GM12878 (cell line): ENCODE measurements around the gene DIAPH3. TPM values are rescaled to one million over a fixed set of nuclear protein-coding genes. Genes with fewer than 3 reads are reported as not detected.

ENCODE experiments used
- ATAC-seq: fragments of 200-7000 bp; cut with Tn5 transposase; 3 replicates; pipeline ENCODE4 v1.9.1; 2020; ENCODE audit warnings: mild to moderate bottlenecking, moderate library complexity
- BruUV-seq: library from RNA; stranded (reverse); fragments of 400-500 nt; replicated peaks from 2 replicates; lab custom pipeline; 2021; lab: Mats Ljungman, UMichigan
- CTCF ChIA-PET: fragments of 300-600 bp; sonication (Branson Sonifier 250); formaldehyde crosslinking; extraction: SDS; loops from one replicate; lab custom pipeline; 2021; ENCODE audit warnings: inconsistent platforms; lab: Yijun Ruan, JAX
- POLR2A ChIA-PET: fragments of 350-600 bp; formaldehyde crosslinking; extraction: SDS; loops from one replicate; lab custom pipeline; 2021; ENCODE audit warnings: inconsistent platforms; lab: Charles Lee
- RAD21 ChIA-PET: fragments of 300-600 bp; sonication (Branson Sonifier 250); formaldehyde crosslinking; loops from one replicate; lab custom pipeline; 2023; ENCODE audit warnings: antibody characterized with exemption; ENCODE audit not compliant: unreplicated experiment; lab: Charles Lee
- SMC1A ChIA-PET: fragments of 300-600 bp; sonication (Branson Sonifier 250); formaldehyde crosslinking; loops from one replicate; lab custom pipeline; 2023; ENCODE audit not compliant: unreplicated experiment, uncharacterized antibody; lab: Charles Lee
- DNase-seq: peaks from one replicate; pipeline ENCODE4 v3.0.0-alpha.2; 2011; ENCODE audit warnings: low read depth, low spot score
- FAIRE-seq: peaks from 3 replicates; lab custom pipeline; 2011; peaks lifted over from hg19 to GRCh38; lab: Jason Lieb, UNC
- H2AFZ ChIP-seq: 2 replicates; pipeline ENCODE4 v1.6.0; 2011; ENCODE audit warnings: low read depth, low read length, control low read depth; ENCODE audit not compliant: control insufficient read depth
- H3K27ac ChIP-seq: 2 replicates; pipeline ENCODE4 v1.5.1; 2011; ENCODE audit warnings: control low read depth; ENCODE audit not compliant: control insufficient read depth, insufficient read depth
- H3K27me3 ChIP-seq, 2 experiments: replicated peaks in 1 of 2; 2 replicates each; pipeline versions ENCODE4 v1.6.0 to v1.6.1; 2011; ENCODE audit warnings: low read length in 1 of 2; ENCODE audit not compliant: control insufficient read depth in 2 of 2, insufficient read depth in 2 of 2
- H3K36me3 ChIP-seq, 2 experiments: 2 replicates each; pipeline ENCODE4 v1.5.1; 2011; ENCODE audit warnings: low read length in 1 of 2; ENCODE audit not compliant: control insufficient read depth in 2 of 2, insufficient read depth in 2 of 2
- H3K4me1 ChIP-seq: 2 replicates; pipeline ENCODE4 v1.6.1; 2011; ENCODE audit warnings: mild to moderate bottlenecking, low read length, moderate library complexity, mixed read lengths; ENCODE audit not compliant: control insufficient read depth, insufficient read depth
- H3K4me2 ChIP-seq: 2 replicates; pipeline ENCODE4 v1.6.0; 2011; ENCODE audit warnings: control low read depth; ENCODE audit not compliant: control insufficient read depth, insufficient read depth
- H3K4me3 ChIP-seq: fragments of 200-600 bp; sonication (generic); 2 replicates; pipeline ENCODE4 v1.5.1; 2016
- H3K79me2 ChIP-seq: 2 replicates; pipeline ENCODE4 v1.6.0; 2011; ENCODE audit warnings: low read length; ENCODE audit not compliant: control insufficient read depth, insufficient read depth
- H3K9ac ChIP-seq: 2 replicates; pipeline ENCODE4 v1.8.0; 2011; ENCODE audit warnings: low read length, control low read depth, mixed read lengths; ENCODE audit not compliant: control insufficient read depth, insufficient read depth
- H3K9me3 ChIP-seq: replicated peaks from 3 replicates; pipeline ENCODE4 v1.5.1; 2011; ENCODE audit warnings: mild to moderate bottlenecking, low read length; ENCODE audit not compliant: control insufficient read depth, insufficient read depth
- H4K20me1 ChIP-seq: 2 replicates; pipeline ENCODE4 v1.6.0; 2011; ENCODE audit not compliant: control insufficient read depth, insufficient read depth
- BRCA1 ChIP-seq: IDR thresholded peaks from 2 replicates; pipeline ENCODE4 v1.6.1; 2011; ENCODE audit warnings: low read depth, low read length, improper control_type of control experiment
- CREM ChIP-seq: IDR thresholded peaks from 2 replicates; pipeline ENCODE4 v1.6.1; 2014; ENCODE audit warnings: antibody characterized with exemption, low read depth
- IRF5 ChIP-seq: fragments of 450-650 bp; IDR thresholded peaks from 2 replicates; pipeline ENCODE4 v1.6.1; 2017; ENCODE audit warnings: borderline replicate concordance
- POU2F2 ChIP-seq: IDR thresholded peaks from 3 replicates; pipeline ENCODE4 v1.6.1; 2011; ENCODE audit warnings: low read depth, mild to moderate bottlenecking, low read length, borderline replicate concordance
- RAD21 ChIP-seq: IDR thresholded peaks from 2 replicates; pipeline ENCODE4 v1.6.1; 2011; ENCODE audit warnings: mild to moderate bottlenecking, low read depth, low read length, moderate library complexity; ENCODE audit not compliant: insufficient read depth
- RBBP5 ChIP-seq: fragments of 200-600 bp; sonication (generic); conservative IDR thresholded peaks from 2 replicates; pipeline ENCODE4 v1.6.1; 2016
- RELB ChIP-seq: fragments of 450-650 bp; IDR thresholded peaks from 2 replicates; pipeline ENCODE4 v1.6.1; 2017; ENCODE audit warnings: low read depth, mild to moderate bottlenecking, moderate library complexity
- TAF1 ChIP-seq: IDR thresholded peaks from 2 replicates; pipeline ENCODE4 v1.6.1; 2011; ENCODE audit warnings: mild to moderate bottlenecking, low read depth, low read length, borderline replicate concordance
- TBL1XR1 ChIP-seq: IDR thresholded peaks from 2 replicates; pipeline ENCODE4 v1.6.1; 2012; ENCODE audit warnings: low read depth, low read length, improper control_type of control experiment
- USF1 ChIP-seq: IDR thresholded peaks from 2 replicates; pipeline ENCODE4 v1.6.1; 2011; ENCODE audit warnings: borderline replicate concordance, low read depth, mild to moderate bottlenecking, moderate library complexity, mixed read lengths, low read length; ENCODE audit not compliant: insufficient read depth; ENCODE audit errors: extremely low read length
- ZNF384 ChIP-seq: IDR thresholded peaks from 2 replicates; pipeline ENCODE4 v1.6.1; 2012; ENCODE audit warnings: low read depth, mild to moderate bottlenecking, low read length, improper control_type of control experiment, borderline replicate concordance
- WGBS: methylation state at CpG from one replicate; pipeline ENCODE4 v1.1.6; 2016; ENCODE audit warnings: low lambda C conversion rate; ENCODE audit not compliant: insufficient replicate concordance, insufficient coverage; ENCODE audit errors: missing lambda C conversion rate; 5-methylcytosine and 5-hydroxymethylcytosine counted together
- in situ Hi-C: fragments of 300-500 bp; cut with MboI; formaldehyde crosslinking; loops from 9 replicates; pipeline ENCODE4 v1.14.3; 2018; ENCODE audit warnings: mixed read lengths
- intact Hi-C: fragments of 100-400 bp; cut with micrococcal nuclease; formaldehyde crosslinking; loops from one replicate; pipeline ENCODE4 v1.14.2; 2022; ENCODE audit not compliant: unreplicated experiment
- polyA plus RNA-seq, 11 experiments: library from polyadenylated mRNA; depleted of rRNA in 4 of 11; unstranded in 6 of 11; stranded (reverse) in 5 of 11; fragments of >200 nt; fragmentation: Nextera tagmentation in 4 of 11; fragmentation: Illumina TruSeq in 1 of 11; extraction: Ambion mirVana in 4 of 11; extraction: Trizol in 1 of 11; gene quantifications; 1 replicate in 1 of 11; 2 replicates in 10 of 11; pipeline versions ENCODE4 v1.2.1 to v1.2.3, GENCODE V29; 2011 to 2016; ENCODE audit warnings: inconsistent platforms in 2 of 11, missing spikeins in 2 of 11, low read depth in 1 of 11
- total RNA-seq, 4 experiments: library from RNA; depleted of rRNA in 3 of 4; stranded (reverse); fragments of >200 nt in 3 of 4; fragmentation: Illumina TruSeq in 1 of 4; extraction: Trizol in 1 of 4; gene quantifications; 2 replicates each; pipeline versions ENCODE4 v1.2.1 to v1.2.3, GENCODE V29; 2013 to 2021

Gene DIAPH3
- total and polyA plus RNA-seq, 10 of the 15 experiments (the other 5 are each of a cell fraction or from before 2014, with no cell fraction given): 10.1 to 25.2 (median 15.4) TPM

GRCh38 chr13:59635589-59635988 lies 528.1 kb downstream of the DIAPH3 start (continued):
- TF ChIP-seq BRCA1 (no peak), POU2F2 (no peak), USF1 (no peak), RAD21 (no peak), TBL1XR1 (no peak), RELB (no peak), RBBP5 (no peak), ZNF384 (no peak)

GRCh38 chr13:59633290-59633689 lies 530.4 kb downstream of the DIAPH3 start:
- Histone ChIP-seq H3K27me3 (no peaks in the 10 kb centered on the region; a peak in 1 of 4 replicates), H3K9me3 (no peaks in the 10 kb centered on the region), H3K4me3 (no peak overlapping the region), H3K4me2 (no peak overlapping the region), H4K20me1 (no peaks in the 10 kb centered on the region), H3K27ac (no peak overlapping the region), H3K4me1 (no peaks in the 10 kb centered on the region), H2AFZ (no peak overlapping the region), H3K9ac (no peak overlapping the region), H3K79me2 (no peaks in the 10 kb centered on the region), H3K36me3 (no peaks in the 10 kb centered on the region)
- RAD21 ChIA-PET: no interaction called here
- intact Hi-C loops: no loop called here
- DNase-seq (no peak), ATAC-seq (no peak), FAIRE-seq (no peak)
- TF ChIP-seq CREM (no peak), IRF5 (no peak), TAF1 (no peak)
- 56% methylated on average over 9 of the region's 9 CpGs for WGBS
- SMC1A ChIA-PET: interaction anchor here (1.7 kb wide), 1 partner anchor 46 kb away, joined by 4 read pairs; no protein-coding TSS in a partner anchor
- in situ Hi-C loops: no loop called here
- CTCF ChIA-PET: no interaction called here
- BruUV-seq: no TSS peak
- POLR2A ChIA-PET: no interaction called here
